GM23338 (cell line): ENCODE measurements around the gene ABCC6. TPM values are rescaled to one million over a fixed set of nuclear protein-coding genes. Genes with fewer than 3 reads are reported as not detected.

ENCODE experiments used
- CREB1 ChIP-seq: fragments of 250-450 bp; sonication (Bioruptor Pico); IDR thresholded peaks from 2 replicates; pipeline ENCODE4 v1.5.0; 2020; ENCODE audit warnings: low read depth, mild to moderate bottlenecking, moderate library complexity
- EZH2phosphoT487 ChIP-seq: fragments of 200-600 bp; sonication (generic); IDR thresholded peaks from one replicate; pipeline ENCODE4 v1.8.1; 2018; ENCODE audit warnings: antibody characterized with exemption; ENCODE audit not compliant: unreplicated experiment
- POLR2AphosphoS5 ChIP-seq: IDR thresholded peaks from 2 replicates; pipeline ENCODE4 v1.6.1; 2016; ENCODE audit warnings: antibody characterized with exemption, low read depth
- REST ChIP-seq: IDR thresholded peaks from one replicate; pipeline ENCODE4 v1.6.1; 2018; ENCODE audit warnings: antibody characterized with exemption; ENCODE audit not compliant: unreplicated experiment
- STAT1 ChIP-seq: IDR thresholded peaks from one replicate; pipeline ENCODE4 v1.6.1; 2016; ENCODE audit warnings: antibody characterized with exemption; ENCODE audit not compliant: unreplicated experiment
- ZNF331 ChIP-seq: fragments of 250-450 bp; sonication (Bioruptor Pico); IDR thresholded peaks from 2 replicates; pipeline ENCODE4 v1.5.0; 2020; ENCODE audit warnings: low read depth, mild to moderate bottlenecking, moderate library complexity
- ZNF462 ChIP-seq: fragments of 250-450 bp; sonication (Bioruptor Pico); IDR thresholded peaks from 2 replicates; pipeline ENCODE4 v1.5.0; 2020; ENCODE audit warnings: mild to moderate bottlenecking, moderate library complexity
- polyA plus RNA-seq: library from polyadenylated mRNA; unstranded; fragments of >200 nt; fragmentation: Nextera tagmentation; extraction: Ambion mirVana; gene quantifications from 2 replicates; pipeline ENCODE4 v1.2.1, GENCODE V29; 2016
- total RNA-seq: library from RNA; depleted of rRNA; stranded (reverse); fragments of >200 nt; shearing (Covaris generic); gene quantifications from 2 replicates; pipeline ENCODE4 v1.2.3, GENCODE V29; 2014

Gene ABCC6
- total and polyA plus RNA-seq, 2 experiments from 2014 or later, result 0.73 to 2.8 TPM

DNA sequence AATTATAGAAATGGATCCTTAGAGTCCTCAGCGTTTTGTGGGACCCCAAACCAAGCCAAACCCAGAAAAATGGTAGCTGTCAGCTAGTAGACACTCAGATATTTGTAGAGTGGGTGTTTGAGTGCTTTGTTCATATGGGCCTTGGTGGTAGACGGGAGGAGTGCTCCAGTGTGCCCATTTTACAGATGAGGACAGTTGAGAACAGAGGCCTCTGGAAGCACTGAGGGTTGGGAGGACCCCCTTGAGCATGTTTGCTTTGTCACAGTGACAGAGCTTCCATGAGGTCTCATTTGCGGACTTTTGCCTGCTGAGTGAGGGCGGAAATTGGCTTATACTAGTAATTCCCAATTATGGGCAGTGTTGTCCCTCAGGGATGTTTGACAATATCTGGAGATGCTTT, 111.7 kb downstream of the ABCC6 start (continued):
- TF ChIP-seq ZNF462 (CRISPR knock-in tag) (no peak), STAT1 (no peak), CREB1 (CRISPR knock-in tag) (no peak), ZNF331 (CRISPR knock-in tag) (no peak), POLR2AphosphoS5 (no peak), REST (no peak), EZH2phosphoT487 (no peak)
